Nucleus accumbens (tissue), 56 donors: ENCODE results near the gene LRP1-AS.
A peak's percentile ranks its signal among the peaks of the same experiment; 100 is the strongest.

Experiments
- DNase-seq, 56 donors: peaks; one replicate each; lab custom pipeline; 2025; lab: John Stamatoyannopoulos, UW

The LRP1-AS gene

DNA sequence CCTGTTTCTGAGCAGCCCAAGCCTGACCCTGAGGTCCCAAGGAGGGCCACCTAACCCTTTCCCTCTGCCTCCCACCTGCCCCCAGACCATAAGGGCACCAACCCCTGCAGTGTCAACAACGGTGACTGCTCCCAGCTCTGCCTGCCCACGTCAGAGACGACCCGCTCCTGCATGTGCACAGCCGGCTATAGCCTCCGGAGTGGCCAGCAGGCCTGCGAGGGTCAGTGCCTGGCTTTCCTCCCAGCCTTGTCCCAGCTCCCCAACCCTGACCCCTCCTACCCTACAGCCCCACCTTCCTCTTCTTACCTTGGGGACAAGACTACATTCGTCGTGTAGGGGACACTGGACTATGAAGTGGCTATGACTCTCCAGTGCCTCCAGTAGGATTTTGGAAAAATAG lies 33.7 kb upstream of the LRP1-AS start:
- no peak for DNase-seq

- no peak for DNase-seq
Measured at GRCh38 chr12:57180321-57180989, 33.0 kb upstream of the LRP1-AS start.

DNA sequence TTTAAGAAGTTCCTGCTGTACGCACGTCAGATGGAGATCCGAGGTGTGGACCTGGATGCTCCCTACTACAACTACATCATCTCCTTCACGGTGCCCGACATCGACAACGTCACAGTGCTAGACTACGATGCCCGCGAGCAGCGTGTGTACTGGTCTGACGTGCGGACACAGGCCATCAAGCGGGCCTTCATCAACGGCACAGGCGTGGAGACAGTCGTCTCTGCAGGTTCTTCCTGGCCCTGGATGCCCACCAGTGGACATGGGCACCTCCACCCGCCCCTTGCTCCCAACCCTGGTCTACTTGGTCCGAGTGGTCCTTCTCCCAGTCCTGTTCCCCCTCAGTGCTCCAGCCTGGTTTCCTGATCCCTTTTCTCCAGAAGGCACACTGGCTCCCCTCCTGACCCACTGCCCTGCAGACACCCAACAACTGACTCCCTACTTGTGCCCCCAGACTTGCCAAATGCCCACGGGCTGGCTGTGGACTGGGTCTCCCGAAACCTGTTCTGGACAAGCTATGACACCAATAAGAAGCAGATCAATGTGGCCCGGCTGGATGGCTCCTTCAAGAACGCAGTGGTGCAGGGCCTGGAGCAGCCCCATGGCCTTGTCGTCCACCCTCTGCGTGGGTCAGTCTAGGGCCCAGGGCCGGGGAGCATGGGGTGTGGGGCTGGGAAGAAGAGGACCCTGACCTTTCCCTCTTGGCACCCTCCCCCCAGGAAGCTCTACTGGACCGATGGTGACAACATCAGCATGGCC lies 32.1 kb upstream of the LRP1-AS start:
- no peak for DNase-seq

DNA sequence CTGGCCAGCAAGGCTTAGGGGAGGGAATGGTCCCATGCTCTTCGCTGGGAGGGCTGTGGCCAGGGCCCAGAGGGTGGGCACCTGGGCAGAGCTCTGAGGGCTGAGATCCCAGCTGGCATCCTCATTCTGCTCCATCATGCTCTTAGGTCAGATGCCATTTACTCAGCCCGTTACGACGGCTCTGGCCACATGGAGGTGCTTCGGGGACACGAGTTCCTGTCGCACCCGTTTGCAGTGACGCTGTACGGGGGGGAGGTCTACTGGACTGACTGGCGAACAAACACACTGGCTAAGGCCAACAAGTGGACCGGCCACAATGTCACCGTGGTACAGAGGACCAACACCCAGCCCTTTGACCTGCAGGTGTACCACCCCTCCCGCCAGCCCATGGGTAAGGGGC lies 30.8 kb upstream of the LRP1-AS start:
- DNase-seq, result no peak

- DNase-seq, result no peak
Measured at GRCh38 chr12:57177354-57177753, 29.9 kb upstream of the LRP1-AS start.

- DNase-seq, result no peak
Measured at GRCh38 chr12:57176846-57177245, 29.4 kb upstream of the LRP1-AS start.

- DNase-seq, result no peak
Measured at GRCh38 chr12:57176139-57176477, 28.7 kb upstream of the LRP1-AS start.

DNA sequence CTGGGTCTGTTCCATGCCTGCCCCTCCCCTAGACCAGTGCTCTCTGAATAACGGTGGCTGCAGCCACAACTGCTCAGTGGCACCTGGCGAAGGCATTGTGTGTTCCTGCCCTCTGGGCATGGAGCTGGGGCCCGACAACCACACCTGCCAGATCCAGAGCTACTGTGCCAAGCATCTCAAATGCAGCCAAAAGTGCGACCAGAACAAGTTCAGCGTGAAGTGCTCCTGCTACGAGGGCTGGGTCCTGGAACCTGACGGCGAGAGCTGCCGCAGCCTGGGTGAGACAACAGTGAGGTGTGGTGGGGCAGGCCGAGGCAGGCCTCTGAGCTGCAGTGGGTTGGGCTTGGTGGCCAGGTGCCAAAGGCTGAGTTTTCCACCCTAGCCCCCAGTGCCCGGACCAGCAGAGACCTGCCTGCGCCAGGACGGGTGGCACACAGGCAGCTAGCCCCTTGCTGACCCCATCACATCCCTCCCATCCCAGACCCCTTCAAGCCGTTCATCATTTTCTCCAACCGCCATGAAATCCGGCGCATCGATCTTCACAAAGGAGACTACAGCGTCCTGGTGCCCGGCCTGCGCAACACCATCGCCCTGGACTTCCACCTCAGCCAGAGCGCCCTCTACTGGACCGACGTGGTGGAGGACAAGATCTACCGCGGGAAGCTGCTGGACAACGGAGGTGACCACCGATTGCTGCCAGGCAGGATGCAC lies 28.2 kb upstream of the LRP1-AS start:
- peak in 48 of 56 donors; percentile 20 to 85 (median 53) for DNase-seq

DNA sequence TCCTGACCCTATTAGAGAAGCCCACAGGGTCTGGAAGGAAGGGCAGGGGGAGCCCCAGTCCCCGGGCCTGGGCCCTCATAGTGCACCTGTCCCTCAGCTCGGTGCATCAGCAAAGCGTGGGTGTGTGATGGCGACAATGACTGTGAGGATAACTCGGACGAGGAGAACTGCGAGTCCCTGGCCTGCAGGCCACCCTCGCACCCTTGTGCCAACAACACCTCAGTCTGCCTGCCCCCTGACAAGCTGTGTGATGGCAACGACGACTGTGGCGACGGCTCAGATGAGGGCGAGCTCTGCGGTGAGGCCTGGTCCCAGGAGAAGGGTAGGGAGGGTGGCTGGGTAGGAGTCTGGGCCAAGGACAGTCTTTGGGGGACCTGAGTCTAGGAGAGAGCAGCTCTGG lies 26.3 kb upstream of the LRP1-AS start:
- no peak for DNase-seq

GRCh38 chr12:57173089-57173488 lies 25.7 kb upstream of the LRP1-AS start:
- DNase-seq, result peak in 2 of 56 donors; percentile 13 to 20

- DNase-seq, result no peak
Measured at GRCh38 chr12:57171668-57172067, 24.2 kb upstream of the LRP1-AS start.

- no peak for DNase-seq
Measured at GRCh38 chr12:57170927-57171326, 23.5 kb upstream of the LRP1-AS start.

- no peak for DNase-seq
Measured at GRCh38 chr12:57170408-57170807, 23.0 kb upstream of the LRP1-AS start.

DNA sequence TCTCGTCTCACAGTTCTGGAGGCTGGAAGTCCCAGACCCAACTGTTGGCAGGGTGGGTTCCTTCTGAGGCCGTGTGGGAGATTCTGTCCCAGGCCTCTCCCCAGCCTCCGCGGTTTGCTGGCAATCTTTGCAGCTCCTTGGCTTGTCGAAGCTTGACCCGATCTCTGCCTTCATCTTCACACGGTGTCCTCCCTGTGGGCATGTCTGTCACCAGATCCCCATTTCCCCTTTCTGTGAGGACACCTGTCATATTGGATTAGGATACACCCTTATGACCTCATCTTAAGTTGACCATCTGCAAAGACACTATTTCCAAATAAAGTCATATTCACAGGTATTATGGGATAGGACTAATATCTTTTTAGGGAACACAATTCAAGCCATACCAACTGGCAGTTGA lies 22.6 kb upstream of the LRP1-AS start:
- DNase-seq, result no peak

- DNase-seq, result peak in 1 of 56 donors; percentile 14
Measured at GRCh38 chr12:57169046-57169795, 21.8 kb upstream of the LRP1-AS start.

GRCh38 chr12:57168058-57168457 lies 20.6 kb upstream of the LRP1-AS start:
- no peak for DNase-seq

DNA sequence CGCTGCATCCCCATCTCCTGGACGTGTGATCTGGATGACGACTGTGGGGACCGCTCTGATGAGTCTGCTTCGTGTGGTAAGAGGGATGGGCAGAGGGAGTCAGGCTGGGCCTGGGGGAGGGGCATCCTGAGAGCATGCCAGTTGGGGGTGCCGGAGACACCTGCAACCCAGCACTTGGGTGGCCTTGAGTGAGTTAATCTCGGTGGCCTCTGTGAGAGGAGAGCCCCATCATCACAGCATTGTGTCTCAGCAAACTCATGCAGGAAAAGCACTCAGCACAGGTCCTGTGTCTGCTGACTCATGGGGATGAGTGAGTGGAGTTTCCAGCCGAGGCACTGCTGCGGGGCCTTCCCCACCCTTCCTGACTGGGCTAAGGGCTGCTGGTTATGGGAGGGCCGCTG lies 19.6 kb upstream of the LRP1-AS start:
- peak in 4 of 56 donors; percentile 12 to 24 (median 23) for DNase-seq

DNA sequence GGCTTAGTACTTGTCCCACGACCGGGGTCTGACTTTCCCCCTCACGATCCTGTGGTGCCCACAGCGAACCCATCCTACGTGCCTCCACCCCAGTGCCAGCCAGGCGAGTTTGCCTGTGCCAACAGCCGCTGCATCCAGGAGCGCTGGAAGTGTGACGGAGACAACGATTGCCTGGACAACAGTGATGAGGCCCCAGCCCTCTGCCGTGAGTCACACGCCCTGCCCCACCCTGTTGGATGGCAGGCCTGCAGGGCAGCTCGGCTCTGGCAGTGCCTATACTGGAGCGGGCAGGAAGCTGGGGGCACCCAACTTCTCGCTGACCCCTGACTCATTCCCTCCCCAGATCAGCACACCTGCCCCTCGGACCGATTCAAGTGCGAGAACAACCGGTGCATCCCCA lies 18.3 kb upstream of the LRP1-AS start:
- no peak for DNase-seq

DNA sequence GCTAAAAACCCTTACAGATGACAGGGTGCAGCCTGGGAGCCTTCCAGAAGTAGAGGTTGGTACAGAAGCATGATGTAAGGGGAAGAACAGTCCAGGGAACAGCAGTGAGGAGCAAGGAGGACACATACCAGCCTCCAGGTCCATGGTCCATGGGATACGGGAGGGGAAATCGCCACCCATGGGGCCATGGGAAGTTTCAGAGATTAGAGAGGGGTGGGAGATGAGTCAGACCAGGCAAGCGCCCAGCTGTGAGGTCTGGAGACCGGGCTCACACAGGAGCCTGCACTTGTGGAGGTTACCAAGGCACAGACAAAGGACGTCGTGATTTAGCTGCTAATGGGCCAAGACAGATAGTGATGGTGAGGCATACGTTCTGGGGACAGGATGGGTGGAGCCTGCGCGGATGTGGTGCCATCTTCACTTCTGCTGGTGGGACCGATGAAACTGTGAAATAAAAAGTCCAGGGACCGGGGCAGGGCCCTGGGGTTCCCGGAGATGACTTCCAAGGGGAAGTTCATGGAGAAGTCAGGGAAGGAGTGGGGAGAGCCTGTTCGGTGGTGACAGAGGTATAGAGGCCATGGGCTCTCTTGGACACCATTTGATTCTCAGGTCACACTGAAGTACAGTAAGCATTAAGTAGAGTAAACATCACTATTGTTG lies 17.7 kb upstream of the LRP1-AS start:
- DNase-seq, result no peak

DNA sequence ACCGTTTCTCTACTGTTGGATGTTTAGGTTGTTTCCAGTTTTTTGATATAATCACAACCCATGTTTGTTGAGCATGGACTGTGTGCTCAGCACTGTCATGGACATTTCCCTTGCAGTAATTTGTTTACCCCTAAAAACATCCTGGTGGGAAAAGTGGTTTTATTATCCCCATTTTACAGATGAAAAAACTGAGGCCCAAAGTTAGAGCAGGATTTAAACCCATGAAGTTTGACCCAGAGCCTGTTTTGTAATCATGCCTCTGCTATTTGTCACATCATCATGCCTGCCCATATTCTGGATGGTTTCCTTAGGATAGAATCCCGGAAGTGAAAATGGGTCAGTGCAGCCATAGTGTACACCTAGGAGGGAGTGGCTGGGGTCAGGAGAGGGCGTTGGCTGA lies 17.0 kb upstream of the LRP1-AS start:
- DNase-seq, result no peak
